Ishikawa (cell line): ENCODE results near the gene NUCKS1.

ENCODE experiments used
- EP300 ChIP-seq: IDR thresholded peaks from 2 replicates; pipeline ENCODE4 v1.6.1; 2012; ENCODE audit warnings: borderline replicate concordance
- FOXM1 ChIP-seq: IDR thresholded peaks from 2 replicates; pipeline ENCODE4 v1.6.1; 2012; ENCODE audit warnings: low read depth, borderline replicate concordance
- TCF12 ChIP-seq: IDR thresholded peaks from 2 replicates; pipeline ENCODE4 v1.6.1; 2012; ENCODE audit warnings: low read depth
- TF ChIP-seq, protein P1 (sequence below): IDR thresholded peaks from 2 replicates; pipeline ENCODE4 v1.6.1; 2012; ENCODE audit warnings: low read depth, mild to moderate bottlenecking

DNA sequence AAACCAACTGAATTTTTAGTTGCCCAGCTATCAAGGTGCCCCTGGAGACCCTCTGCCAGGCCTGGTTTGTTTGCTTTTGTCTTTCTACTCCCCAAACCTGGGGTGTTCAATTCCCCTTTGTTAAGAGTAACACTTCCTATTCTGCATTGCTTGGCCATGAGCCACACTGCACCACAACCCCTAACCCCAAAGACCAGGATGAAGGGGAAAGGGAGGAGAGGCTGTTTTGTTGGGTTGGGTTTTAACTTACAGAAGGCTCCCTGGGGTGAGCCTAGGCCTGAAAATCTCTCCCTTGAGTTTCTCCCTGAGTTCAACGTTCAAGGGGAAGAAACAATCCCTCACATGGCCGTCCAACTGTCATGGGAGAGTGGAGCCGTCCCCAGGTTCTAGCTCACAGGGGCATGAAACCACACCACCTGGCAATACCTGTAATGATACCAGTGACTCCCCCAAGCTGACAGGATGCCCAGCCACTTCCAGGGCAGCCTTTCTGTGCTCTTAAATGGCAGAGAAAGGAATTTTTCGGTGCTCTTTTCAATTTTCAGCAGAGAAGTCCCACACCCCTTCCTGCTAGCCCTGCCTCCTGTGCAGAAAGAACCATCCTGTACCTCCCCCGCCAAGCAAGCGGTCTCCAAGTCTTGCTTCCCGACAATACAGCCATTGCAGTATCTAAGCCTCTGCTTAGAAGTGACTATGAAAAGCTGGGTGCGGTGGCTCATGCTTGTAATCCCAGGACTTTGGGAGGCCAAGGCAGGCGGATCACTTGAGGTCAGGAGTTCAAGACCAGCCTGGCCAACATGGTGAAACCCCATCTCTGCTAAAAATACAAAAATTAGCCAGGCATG lies 84.6 kb downstream of the NUCKS1 start:
- TF ChIP-seq EP300 (no peak), TCF12 (no peak), FOXM1 (no peak)
- TF ChIP-seq, protein P1, sequence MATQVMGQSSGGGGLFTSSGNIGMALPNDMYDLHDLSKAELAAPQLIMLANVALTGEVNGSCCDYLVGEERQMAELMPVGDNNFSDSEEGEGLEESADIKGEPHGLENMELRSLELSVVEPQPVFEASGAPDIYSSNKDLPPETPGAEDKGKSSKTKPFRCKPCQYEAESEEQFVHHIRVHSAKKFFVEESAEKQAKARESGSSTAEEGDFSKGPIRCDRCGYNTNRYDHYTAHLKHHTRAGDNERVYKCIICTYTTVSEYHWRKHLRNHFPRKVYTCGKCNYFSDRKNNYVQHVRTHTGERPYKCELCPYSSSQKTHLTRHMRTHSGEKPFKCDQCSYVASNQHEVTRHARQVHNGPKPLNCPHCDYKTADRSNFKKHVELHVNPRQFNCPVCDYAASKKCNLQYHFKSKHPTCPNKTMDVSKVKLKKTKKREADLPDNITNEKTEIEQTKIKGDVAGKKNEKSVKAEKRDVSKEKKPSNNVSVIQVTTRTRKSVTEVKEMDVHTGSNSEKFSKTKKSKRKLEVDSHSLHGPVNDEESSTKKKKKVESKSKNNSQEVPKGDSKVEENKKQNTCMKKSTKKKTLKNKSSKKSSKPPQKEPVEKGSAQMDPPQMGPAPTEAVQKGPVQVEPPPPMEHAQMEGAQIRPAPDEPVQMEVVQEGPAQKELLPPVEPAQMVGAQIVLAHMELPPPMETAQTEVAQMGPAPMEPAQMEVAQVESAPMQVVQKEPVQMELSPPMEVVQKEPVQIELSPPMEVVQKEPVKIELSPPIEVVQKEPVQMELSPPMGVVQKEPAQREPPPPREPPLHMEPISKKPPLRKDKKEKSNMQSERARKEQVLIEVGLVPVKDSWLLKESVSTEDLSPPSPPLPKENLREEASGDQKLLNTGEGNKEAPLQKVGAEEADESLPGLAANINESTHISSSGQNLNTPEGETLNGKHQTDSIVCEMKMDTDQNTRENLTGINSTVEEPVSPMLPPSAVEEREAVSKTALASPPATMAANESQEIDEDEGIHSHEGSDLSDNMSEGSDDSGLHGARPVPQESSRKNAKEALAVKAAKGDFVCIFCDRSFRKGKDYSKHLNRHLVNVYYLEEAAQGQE, result no peak
